Measurements from ENCODE around the gene TRPM2. TPM values are rescaled to one million over a fixed set of nuclear protein-coding genes. Genes with fewer than 3 reads are reported as not detected.

Gene TRPM2
- total RNA-seq, 4 donors from 2014 or later: 0.15 to 0.52 (median 0.44) TPM

GRCh38 chr21:44433791-44434567 lies 80.6 kb downstream of the TRPM2 start:
- Histone ChIP-seq H3K27ac (no peak overlapping the region), H3K9me3 (no peaks in the 10 kb centered on the region), H3K4me1 (no peaks in the 10 kb centered on the region), H3K36me3 (no peaks in the 10 kb centered on the region), H3K27me3 (peaks cover 1 to 18% (median 5%) of the 10 kb centered on the region in 3 donors), H3K4me3 (no peak overlapping the region)
- in situ Hi-C loops (cut with MboI; ENCODE audit: low sequenced_read_pairs in 4 of 4): no loop called here
- TF ChIP-seq POLR2A (IDR thresholded peaks at IDR 0.05) (no peak), CTCF (IDR thresholded peaks at IDR 0.05 in 4 of 5, conservative IDR thresholded peaks at IDR 0.05 in 1 of 5) (no peak)
- intact Hi-C loops (cut with DNase I; ENCODE audit: low total_unique reads): no loop called here
- ATAC-seq (no peak), DNase-seq (peak in 1 of 2 donors; percentile 0)

- TF ChIP-seq CTCF (IDR thresholded peaks at IDR 0.05 in 4 of 5, conservative IDR thresholded peaks at IDR 0.05 in 1 of 5): no peak
- no peak for TF ChIP-seq POLR2A (IDR thresholded peaks at IDR 0.05)
- peaks cover 3 to 18% (median 10%) of the 10 kb centered on the region in 3 donors for H3K27me3 ChIP-seq
- in situ Hi-C loops (cut with MboI; ENCODE audit: low sequenced_read_pairs in 4 of 4) (no loop called here), intact Hi-C loops (cut with DNase I; ENCODE audit: low total_unique reads) (no loop called here)
- H3K4me1 ChIP-seq: no peaks in the 10 kb centered on the region
- DNase-seq (peak; percentile 0 to 4), ATAC-seq (no peak)
- no peaks in the 10 kb centered on the region for H3K36me3 ChIP-seq
- no peaks in the 10 kb centered on the region for H3K9me3 ChIP-seq
- no peak overlapping the region for H3K4me3 ChIP-seq
- H3K27ac ChIP-seq: no peak overlapping the region
Measured at GRCh38 chr21:44434568-44434925, 81.1 kb downstream of the TRPM2 start.

- intact Hi-C loops (cut with DNase I; ENCODE audit: low total_unique reads) (no loop called here), in situ Hi-C loops (cut with MboI; ENCODE audit: low sequenced_read_pairs in 4 of 4) (no loop called here)
- ATAC-seq (no peak), DNase-seq (peak in 1 of 2 donors; percentile 3)
- TF ChIP-seq CTCF (IDR thresholded peaks at IDR 0.05 in 4 of 5, conservative IDR thresholded peaks at IDR 0.05 in 1 of 5) (no peak), POLR2A (IDR thresholded peaks at IDR 0.05) (no peak)
- Histone ChIP-seq H3K9me3 (no peaks in the 10 kb centered on the region), H3K4me1 (no peaks in the 10 kb centered on the region), H3K4me3 (no peak overlapping the region), H3K27ac (no peak overlapping the region), H3K36me3 (no peaks in the 10 kb centered on the region), H3K27me3 (peaks cover 3 to 18% (median 12%) of the 10 kb centered on the region in 3 donors)
Measured at GRCh38 chr21:44434936-44435635, 81.7 kb downstream of the TRPM2 start.

- Histone ChIP-seq H3K9me3 (no peaks in the 10 kb centered on the region), H3K4me3 (no peak overlapping the region), H3K36me3 (no peaks in the 10 kb centered on the region), H3K27me3 (peaks cover 3 to 18% (median 12%) of the 10 kb centered on the region in 3 donors), H3K27ac (no peak overlapping the region), H3K4me1 (no peaks in the 10 kb centered on the region)
- no peak for TF ChIP-seq CTCF (IDR thresholded peaks at IDR 0.05 in 4 of 5, conservative IDR thresholded peaks at IDR 0.05 in 1 of 5)
- TF ChIP-seq POLR2A (IDR thresholded peaks at IDR 0.05): no peak
- ATAC-seq: no peak
- in situ Hi-C loops (cut with MboI; ENCODE audit: low sequenced_read_pairs in 4 of 4) (no loop called here), intact Hi-C loops (cut with DNase I; ENCODE audit: low total_unique reads) (no loop called here)
- peak in 1 of 2 donors; percentile 3 for DNase-seq
Measured at GRCh38 chr21:44436111-44436611, 82.7 kb downstream of the TRPM2 start.
